ENCODE results near the gene LZTR1. TPM values are rescaled to one million over a fixed set of nuclear protein-coding genes. Genes with fewer than 3 reads are reported as not detected.

Gene LZTR1
- total RNA-seq, 8 experiments from 2014 or later = 19.0 to 47.1 (median 26.0) TPM

Other genes starting within 250 kb of the LZTR1 start
- gene SERPIND1, start 208.2 kb upstream of the LZTR1 start, total RNA-seq = 1 to 10 TPM in 2 of 8 experiments, under 1 TPM in 6; 0.17 to 1.8 (median 0.66) TPM
- 10 to 100 TPM; 22.4 to 76.9 (median 36.2) TPM for gene PI4KA, start 123.5 kb upstream of the LZTR1 start, total RNA-seq
- 10 to 100 TPM in 7 of 8 experiments, 1 to 10 TPM in 1; 6.7 to 26.5 (median 14.9) TPM for gene SNAP29, start 123.3 kb upstream of the LZTR1 start, total RNA-seq
- gene CRKL, start 64.9 kb upstream of the LZTR1 start, total RNA-seq = 10 to 100 TPM; 31.0 to 52.8 (median 39.3) TPM
- 1 to 10 TPM in 1 of 8 experiments, under 1 TPM in 7; 0.21 to 1.9 (median 0.72) TPM for gene AIFM3, start 15.0 kb upstream of the LZTR1 start, total RNA-seq
- gene THAP7, start 19.8 kb downstream of the LZTR1 start, total RNA-seq = 10 to 100 TPM; 21.4 to 33.0 (median 29.4) TPM
- 1 to 10 TPM in 5 of 8 experiments, under 1 TPM in 3; 0.54 to 7.7 (median 1.1) TPM for gene P2RX6, start 32.9 kb downstream of the LZTR1 start, total RNA-seq
- gene SLC7A4, start 50.3 kb downstream of the LZTR1 start, total RNA-seq = 1 to 10 TPM in 2 of 8 experiments, under 1 TPM in 6; 0.15 to 1.5 (median 0.42) TPM
- 1 to 10 TPM in 3 of 8 experiments, under 1 TPM in 5; 0.13 to 3.0 (median 0.45) TPM for gene LRRC74B, start 63.6 kb downstream of the LZTR1 start, total RNA-seq

Measured in motor neuron (in vitro differentiated cells).